AG04450 (cell line): ENCODE measurements around the gene SVOPL. TPM values are rescaled to one million over a fixed set of nuclear protein-coding genes. Genes with fewer than 3 reads are reported as not detected.

Experiments
- CTCF ChIA-PET: fragments of 300-600, 350-600 bp; formaldehyde crosslinking; extraction: SDS; loops from one replicate; lab custom pipeline; 2022; ENCODE audit warnings: antibody characterized with exemption, inconsistent platforms; lab: Charles Lee
- POLR2A ChIA-PET: fragments of 350-600 bp; formaldehyde crosslinking; extraction: SDS; loops from one replicate; lab custom pipeline; 2021; ENCODE audit warnings: antibody characterized with exemption, inconsistent platforms; lab: Yijun Ruan, JAX
- DNase-seq: peaks from one replicate; pipeline ENCODE4 v3.0.0-alpha.2; 2011; ENCODE audit warnings: low read depth, low spot score
- H3K27ac ChIP-seq: one replicate; pipeline ENCODE4 v1.5.1; 2012; ENCODE audit warnings: low read depth, low read length, control low read depth
- H3K27me3 ChIP-seq: one replicate; pipeline ENCODE4 v1.6.0; 2012; ENCODE audit warnings: low read length; ENCODE audit not compliant: control insufficient read depth, insufficient read depth
- H3K4me3 ChIP-seq: 2 replicates; pipeline ENCODE4 v1.5.1; 2011; ENCODE audit warnings: mild to moderate bottlenecking, low read depth, low read length, control low read depth
- H3K9me3 ChIP-seq: 2 replicates; pipeline ENCODE4 v1.5.1; 2012; ENCODE audit warnings: low read length; ENCODE audit not compliant: control insufficient read depth, insufficient read depth
- polyA plus RNA-seq: library from polyadenylated mRNA; depleted of rRNA; stranded (reverse); fragments of >200 nt; gene quantifications from 2 replicates; pipeline ENCODE4 v1.2.3, GENCODE V29; 2011
- TF ChIP-seq, protein P1 (sequence below): IDR thresholded peaks from 2 replicates; pipeline ENCODE4 v1.5.1; 2011; ENCODE audit warnings: low read depth, low read length, control low read depth, inconsistent platforms

The SVOPL gene
- polyA plus RNA-seq, 1 experiment = not detected

DNA sequence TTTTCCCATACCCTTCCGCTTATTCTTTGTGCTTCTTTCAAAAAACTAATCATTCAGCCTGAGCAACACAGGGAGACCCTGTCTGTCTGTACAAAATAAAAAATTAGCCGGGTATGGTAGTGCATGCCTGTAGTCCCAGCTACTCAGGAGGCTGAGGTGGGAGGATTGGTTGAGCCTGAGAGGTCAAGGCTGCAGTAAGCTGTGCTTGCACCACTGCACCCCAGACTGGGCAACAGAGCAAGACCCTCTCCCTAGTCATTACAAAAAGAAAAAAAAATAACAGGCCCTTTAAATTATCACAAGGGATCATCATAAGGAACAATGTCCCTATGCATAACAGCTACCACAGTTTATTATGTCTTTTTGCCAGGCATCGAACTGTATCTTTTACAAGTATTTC lies 121.5 kb downstream of the SVOPL start:
- Histone ChIP-seq H3K4me3 (no peak overlapping the region), H3K27me3 (no peaks in the 10 kb centered on the region), H3K9me3 (no peaks in the 10 kb centered on the region), H3K27ac (no peak overlapping the region)
- no peak for DNase-seq
- ChIA-PET POLR2A (no interaction called here), CTCF (no interaction called here)
- TF ChIP-seq, protein P1, sequence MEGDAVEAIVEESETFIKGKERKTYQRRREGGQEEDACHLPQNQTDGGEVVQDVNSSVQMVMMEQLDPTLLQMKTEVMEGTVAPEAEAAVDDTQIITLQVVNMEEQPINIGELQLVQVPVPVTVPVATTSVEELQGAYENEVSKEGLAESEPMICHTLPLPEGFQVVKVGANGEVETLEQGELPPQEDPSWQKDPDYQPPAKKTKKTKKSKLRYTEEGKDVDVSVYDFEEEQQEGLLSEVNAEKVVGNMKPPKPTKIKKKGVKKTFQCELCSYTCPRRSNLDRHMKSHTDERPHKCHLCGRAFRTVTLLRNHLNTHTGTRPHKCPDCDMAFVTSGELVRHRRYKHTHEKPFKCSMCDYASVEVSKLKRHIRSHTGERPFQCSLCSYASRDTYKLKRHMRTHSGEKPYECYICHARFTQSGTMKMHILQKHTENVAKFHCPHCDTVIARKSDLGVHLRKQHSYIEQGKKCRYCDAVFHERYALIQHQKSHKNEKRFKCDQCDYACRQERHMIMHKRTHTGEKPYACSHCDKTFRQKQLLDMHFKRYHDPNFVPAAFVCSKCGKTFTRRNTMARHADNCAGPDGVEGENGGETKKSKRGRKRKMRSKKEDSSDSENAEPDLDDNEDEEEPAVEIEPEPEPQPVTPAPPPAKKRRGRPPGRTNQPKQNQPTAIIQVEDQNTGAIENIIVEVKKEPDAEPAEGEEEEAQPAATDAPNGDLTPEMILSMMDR = no peak

DNA sequence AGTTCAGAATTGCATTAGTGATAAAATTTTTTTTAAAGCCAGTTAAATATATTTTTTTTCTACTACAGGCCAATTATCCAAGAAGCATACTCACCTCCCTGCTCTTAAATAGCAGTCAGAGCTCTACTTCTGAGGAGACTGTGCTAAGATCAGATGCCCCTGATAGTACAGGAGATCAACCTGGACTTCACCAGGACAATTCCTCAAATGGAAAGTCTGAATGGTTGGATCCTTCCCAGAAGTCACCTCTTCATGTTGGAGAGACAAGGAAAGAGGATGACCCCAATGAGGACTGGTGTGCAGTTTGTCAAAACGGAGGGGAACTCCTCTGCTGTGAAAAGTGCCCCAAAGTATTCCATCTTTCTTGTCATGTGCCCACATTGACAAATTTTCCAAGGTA lies 122.0 kb downstream of the SVOPL start:
- TF ChIP-seq, protein P1 = no peak
- DNase-seq = no peak
- Histone ChIP-seq H3K4me3 (no peak overlapping the region), H3K9me3 (no peaks in the 10 kb centered on the region), H3K27ac (no peak overlapping the region), H3K27me3 (no peaks in the 10 kb centered on the region)
- POLR2A ChIA-PET = no interaction called here
- CTCF ChIA-PET = no interaction called here

DNA sequence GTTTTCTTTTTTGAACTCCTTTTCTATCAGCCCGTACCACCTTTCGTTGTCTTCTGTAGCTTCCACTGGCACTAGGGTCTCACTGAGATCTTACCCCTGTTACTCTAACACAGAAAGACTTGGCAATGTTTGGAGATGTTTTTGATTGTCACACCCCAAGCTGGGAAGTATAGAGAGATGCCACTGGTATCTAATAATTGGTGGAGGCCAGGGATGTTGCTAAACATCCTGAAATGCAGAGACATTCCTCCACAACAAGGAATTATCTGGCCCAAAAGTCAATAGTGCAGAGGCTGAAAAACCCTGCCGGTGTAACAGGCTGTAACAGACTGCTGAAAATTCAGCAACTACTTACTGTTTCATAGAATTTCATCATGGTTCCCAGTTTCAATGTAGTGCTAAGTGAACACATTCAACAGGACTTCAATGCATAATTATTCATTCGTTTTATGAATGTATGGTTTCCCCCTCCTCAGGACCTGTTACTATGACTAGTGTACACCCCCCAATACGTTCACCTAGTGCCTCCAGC lies 125.2 kb downstream of the SVOPL start:
- H3K27ac ChIP-seq = no peak overlapping the region
- no peak for DNase-seq
- no peak overlapping the region for H3K4me3 ChIP-seq
- H3K9me3 ChIP-seq = no peaks in the 10 kb centered on the region
- ChIA-PET CTCF (no interaction called here), POLR2A (no interaction called here)
- H3K27me3 ChIP-seq = no peaks in the 10 kb centered on the region
- TF ChIP-seq, protein P1 = no peak

DNA sequence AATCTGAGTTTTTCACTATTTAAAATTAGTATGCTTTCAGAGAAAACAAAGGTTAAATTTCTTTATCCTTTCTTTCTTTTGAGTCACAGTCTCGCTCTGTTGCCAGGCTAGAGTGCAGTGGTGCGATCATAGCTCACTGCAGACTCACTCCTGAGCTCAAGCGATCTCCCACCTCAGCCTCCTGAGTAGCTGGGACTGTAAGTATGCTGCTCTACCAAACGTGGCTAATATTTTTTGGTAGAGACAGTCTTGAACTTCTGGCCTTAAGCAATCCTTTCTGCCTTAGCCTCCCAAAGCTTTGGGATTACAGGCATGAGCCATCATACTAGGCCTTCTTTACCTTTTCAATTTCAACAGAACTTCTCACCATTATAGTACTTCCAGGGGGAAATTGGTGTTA lies 127.4 kb downstream of the SVOPL start:
- DNase-seq = no peak
- H3K27me3 ChIP-seq = no peaks in the 10 kb centered on the region
- no peaks in the 10 kb centered on the region for H3K9me3 ChIP-seq
- H3K4me3 ChIP-seq = no peak overlapping the region
- TF ChIP-seq, protein P1 = no peak
- H3K27ac ChIP-seq = no peak overlapping the region
- ChIA-PET CTCF (no interaction called here), POLR2A (no interaction called here)

DNA sequence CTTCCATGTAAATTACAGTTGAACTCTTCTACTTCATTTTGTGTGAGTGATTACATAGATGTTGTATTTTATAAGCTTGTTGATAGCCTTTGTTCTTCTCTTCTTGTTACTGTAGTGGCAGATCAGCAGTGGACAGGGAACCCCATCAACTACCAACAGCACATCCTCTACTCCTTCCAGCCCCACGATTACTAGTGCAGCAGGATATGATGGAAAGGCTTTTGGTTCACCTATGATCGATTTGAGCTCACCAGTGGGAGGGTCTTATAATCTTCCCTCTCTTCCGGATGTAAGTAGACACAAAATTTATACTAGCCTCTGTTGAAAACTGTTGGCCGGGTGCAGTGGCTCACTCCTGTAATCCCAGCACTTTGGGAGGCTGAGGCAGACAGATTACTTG lies 130.4 kb downstream of the SVOPL start:
- POLR2A ChIA-PET = interaction anchor here (0.6 kb wide), 1 partner anchor 167 kb away, joined by 3 read pairs; no protein-coding TSS in a partner anchor

More for the DNA sequence above, 130.4 kb downstream of the SVOPL start:
- no peak overlapping the region for H3K4me3 ChIP-seq
- no peaks in the 10 kb centered on the region for H3K27me3 ChIP-seq
- H3K9me3 ChIP-seq = peaks cover 6% of the 10 kb centered on the region
- TF ChIP-seq, protein P1 = no peak
- DNase-seq = no peak
- CTCF ChIA-PET = interaction anchor here (0.8 kb wide), 1 partner anchor 168 kb away, joined by 3 read pairs; no protein-coding TSS in a partner anchor
- no peak overlapping the region for H3K27ac ChIP-seq
